Vagina (tissue), 2 donors: ENCODE results near the gene TBX1. TPM values are rescaled to one million over a fixed set of nuclear protein-coding genes. Genes with fewer than 3 reads are reported as not detected.

Experiments
- DNase-seq, 2 donors: peaks; one replicate each; pipeline ENCODE4 v3.0.0-alpha.2; 2017; ENCODE audit errors: extremely low spot score in 2 of 2
- H3K27ac ChIP-seq: fragments of 200-600 bp; sonication (generic); one replicate; pipeline ENCODE4 v1.5.1; 2019
- H3K27me3 ChIP-seq: fragments of 200-600 bp; sonication (generic); one replicate; pipeline ENCODE4 v1.5.1; 2019
- H3K36me3 ChIP-seq, 2 donors: fragments of 200-600 bp; sonication (generic); one replicate each; pipeline ENCODE4 v1.5.1; 2017 to 2019
- H3K4me1 ChIP-seq: fragments of 200-600 bp; sonication (generic); one replicate; pipeline ENCODE4 v1.5.1; 2019
- H3K4me3 ChIP-seq, 2 donors: fragments of 200-600 bp; sonication (generic); 1 replicate in 1 of 2; 2 replicates in 1 of 2; pipeline ENCODE4 v1.5.1; 2016 to 2019
- H3K9me3 ChIP-seq: fragments of 200-600 bp; sonication (generic); one replicate; pipeline ENCODE4 v1.5.1; 2019
- CTCF ChIP-seq, 3 experiments: fragments of 450-650 bp in 2 of 3; fragments of 200-600 bp in 1 of 3; sonication (generic) in 1 of 3; IDR thresholded peaks; one replicate each; pipeline ENCODE4 v1.5.1; 2017 to 2019; ENCODE audit warnings: antibody characterized with exemption in 3 of 3, mild to moderate bottlenecking in 2 of 3, moderate library complexity in 2 of 3
- POLR2A ChIP-seq, 2 donors: fragments of 450-650 bp; IDR thresholded peaks; one replicate each; pipeline ENCODE4 v1.6.1; 2017; ENCODE audit warnings: antibody characterized with exemption in 2 of 2, mild to moderate bottlenecking in 2 of 2, moderate library complexity in 2 of 2
- POLR2AphosphoS5 ChIP-seq, 2 donors: sonication (generic); formaldehyde crosslinking; IDR thresholded peaks; one replicate each; pipeline ENCODE4 v1.9.0; 2017; ENCODE audit warnings: antibody characterized with exemption in 2 of 2, mild to moderate bottlenecking in 2 of 2, low read depth in 1 of 2; ENCODE audit not compliant: insufficient read depth in 1 of 2
- intact Hi-C: fragments of 100-400 bp; cut with DNase I; formaldehyde crosslinking; loops from one replicate; pipeline ENCODE4 v1.15.1; 2023
- total RNA-seq: library from RNA; depleted of rRNA; stranded (reverse); fragments of >200 nt; gene quantifications from one replicate; pipeline ENCODE4 v1.2.3, GENCODE V29; 2016

TBX1 gene
- total RNA-seq, 1 donor from 2014 or later = 7.1 TPM

- Histone ChIP-seq H3K27ac (no peak overlapping the region), H3K36me3 (no peaks in the 10 kb centered on the region), H3K4me3 (no peak overlapping the region), H3K4me1 (peaks cover 38% of the 10 kb centered on the region), H3K9me3 (no peaks in the 10 kb centered on the region), H3K27me3 (no peaks in the 10 kb centered on the region)
- no peak for DNase-seq
- intact Hi-C loops = no loop called here
- TF ChIP-seq POLR2AphosphoS5 (IDR thresholded peaks at IDR 0.05; ENCODE audit: insufficient read depth in 1 of 2, low read depth in 1 of 2) (no peak), POLR2A (IDR thresholded peaks at IDR 0.05) (no peak), CTCF (IDR thresholded peaks at IDR 0.05) (no peak)
Observed at GRCh38 chr22:19807914-19808872, 47.6 kb downstream of the TBX1 start.

- no peak for DNase-seq
- intact Hi-C loops = no loop called here
- TF ChIP-seq POLR2A (IDR thresholded peaks at IDR 0.05) = no peak
- no peak for TF ChIP-seq CTCF (IDR thresholded peaks at IDR 0.05)
- no peak for TF ChIP-seq POLR2AphosphoS5 (IDR thresholded peaks at IDR 0.05; ENCODE audit: insufficient read depth in 1 of 2, low read depth in 1 of 2)
- no peak overlapping the region for H3K27ac ChIP-seq
- H3K4me3 ChIP-seq = no peak overlapping the region
- no peaks in the 10 kb centered on the region for H3K27me3 ChIP-seq
- H3K9me3 ChIP-seq = no peaks in the 10 kb centered on the region
- H3K36me3 ChIP-seq = no peaks in the 10 kb centered on the region
- H3K4me1 ChIP-seq = peaks cover 38% of the 10 kb centered on the region
Observed at GRCh38 chr22:19808873-19809478, 48.4 kb downstream of the TBX1 start.

GRCh38 chr22:19809741-19810140 is 49.2 kb downstream of the TBX1 start:
- Histone ChIP-seq H3K27me3 (no peaks in the 10 kb centered on the region), H3K9me3 (no peaks in the 10 kb centered on the region), H3K4me3 (no peak overlapping the region), H3K36me3 (no peaks in the 10 kb centered on the region), H3K27ac (no peak overlapping the region), H3K4me1 (peaks cover 38% of the 10 kb centered on the region)
- no peak for TF ChIP-seq POLR2A (IDR thresholded peaks at IDR 0.05)
- no peak for TF ChIP-seq POLR2AphosphoS5 (IDR thresholded peaks at IDR 0.05; ENCODE audit: insufficient read depth in 1 of 2, low read depth in 1 of 2)
- TF ChIP-seq CTCF (IDR thresholded peaks at IDR 0.05) = no peak
- intact Hi-C loops = no loop called here
- no peak for DNase-seq

- H3K4me1 ChIP-seq = peaks cover 34% of the 10 kb centered on the region
- no peak overlapping the region for H3K4me3 ChIP-seq
- H3K9me3 ChIP-seq = no peaks in the 10 kb centered on the region
- no peak overlapping the region for H3K27ac ChIP-seq
- no peaks in the 10 kb centered on the region for H3K27me3 ChIP-seq
- TF ChIP-seq CTCF (IDR thresholded peaks at IDR 0.05) (no peak), POLR2A (IDR thresholded peaks at IDR 0.05) (no peak), POLR2AphosphoS5 (IDR thresholded peaks at IDR 0.05; ENCODE audit: insufficient read depth in 1 of 2, low read depth in 1 of 2) (no peak)
- intact Hi-C loops = no loop called here
- no peak for DNase-seq
- H3K36me3 ChIP-seq = no peaks in the 10 kb centered on the region
Observed at GRCh38 chr22:19810381-19811201, 50.0 kb downstream of the TBX1 start.
